ENCODE results near the gene ULBP2. TPM values are rescaled to one million over a fixed set of nuclear protein-coding genes. Genes with fewer than 3 reads are reported as not detected.
"Not testable (repeated sequence)": the region's sequence is repeated elsewhere in the genome, so short reads cannot be mapped to it uniquely, and the experiment has no call there.

ULBP2 gene
- total RNA-seq, 1 donor = 2.5 TPM

- Histone ChIP-seq H3K9me3 (ENCODE audit: low read depth, low read length) (no peaks in the 10 kb centered on the region), H3K4me2 (ENCODE audit: insufficient read depth, low read length) (no peak overlapping the region), H4K20me1 (ENCODE audit: insufficient read depth, low read length) (no peaks in the 10 kb centered on the region), H3K36me3 (ENCODE audit: insufficient read depth, low read length) (no peaks in the 10 kb centered on the region), H2AFZ (ENCODE audit: low read length) (no peak overlapping the region), H3K27ac (ENCODE audit: low read depth, low read length) (no peak overlapping the region), H3K4me1 (ENCODE audit: insufficient read depth, low read length) (no peaks in the 10 kb centered on the region), H3K27me3 (ENCODE audit: insufficient read depth, low read length) (no peaks in the 10 kb centered on the region), H3K79me2 (ENCODE audit: insufficient read depth, low read length) (no peaks in the 10 kb centered on the region), H3K4me3 (ENCODE audit: insufficient read depth, low read length) (no peak overlapping the region)
- peak; percentile 29 for DNase-seq (ENCODE audit: insufficient read length, low spot score, missing footprints)
- no peak for TF ChIP-seq CTCF (IDR thresholded peaks at IDR 0.05; ENCODE audit: extremely low read depth, low read depth, low read length)
These were observed 35.4 kb upstream of the ULBP2 start for GRCh38 chr6:149906405-149906804.

- Histone ChIP-seq H3K4me2 (ENCODE audit: insufficient read depth, low read length) (no peak overlapping the region), H3K4me3 (ENCODE audit: insufficient read depth, low read length) (no peak overlapping the region), H3K27ac (ENCODE audit: low read depth, low read length) (no peak overlapping the region), H3K27me3 (ENCODE audit: insufficient read depth, low read length) (no peaks in the 10 kb centered on the region), H3K36me3 (ENCODE audit: insufficient read depth, low read length) (no peaks in the 10 kb centered on the region), H3K79me2 (ENCODE audit: insufficient read depth, low read length) (no peaks in the 10 kb centered on the region), H3K4me1 (ENCODE audit: insufficient read depth, low read length) (no peaks in the 10 kb centered on the region), H3K9me3 (ENCODE audit: low read depth, low read length) (no peaks in the 10 kb centered on the region), H4K20me1 (ENCODE audit: insufficient read depth, low read length) (no peaks in the 10 kb centered on the region), H2AFZ (ENCODE audit: low read length) (no peak overlapping the region)
- DNase-seq (ENCODE audit: insufficient read length, low spot score, missing footprints) = no peak
- no peak for TF ChIP-seq CTCF (IDR thresholded peaks at IDR 0.05; ENCODE audit: extremely low read depth, low read depth, low read length)
These were observed 34.5 kb upstream of the ULBP2 start for GRCh38 chr6:149907317-149907716.

GRCh38 chr6:149908480-149908879 lies 33.3 kb upstream of the ULBP2 start:
- H3K4me1 ChIP-seq (ENCODE audit: insufficient read depth, low read length); H3K4me3 ChIP-seq (ENCODE audit: insufficient read depth, low read length); H3K27me3 ChIP-seq (ENCODE audit: insufficient read depth, low read length); DNase-seq (ENCODE audit: insufficient read length, low spot score, missing footprints); H3K36me3 ChIP-seq (ENCODE audit: insufficient read depth, low read length); H3K4me2 ChIP-seq (ENCODE audit: insufficient read depth, low read length); H3K9me3 ChIP-seq (ENCODE audit: low read depth, low read length); H3K27ac ChIP-seq (ENCODE audit: low read depth, low read length); H2AFZ ChIP-seq (ENCODE audit: low read length); H3K79me2 ChIP-seq (ENCODE audit: insufficient read depth, low read length); H4K20me1 ChIP-seq (ENCODE audit: insufficient read depth, low read length): not testable (repeated sequence)

- Histone ChIP-seq H3K79me2 (ENCODE audit: insufficient read depth, low read length) (no peaks in the 10 kb centered on the region), H3K4me2 (ENCODE audit: insufficient read depth, low read length) (no peak overlapping the region), H3K27me3 (ENCODE audit: insufficient read depth, low read length) (no peaks in the 10 kb centered on the region), H3K4me3 (ENCODE audit: insufficient read depth, low read length) (no peak overlapping the region), H3K36me3 (ENCODE audit: insufficient read depth, low read length) (no peaks in the 10 kb centered on the region), H2AFZ (ENCODE audit: low read length) (no peak overlapping the region), H3K27ac (ENCODE audit: low read depth, low read length) (no peak overlapping the region), H4K20me1 (ENCODE audit: insufficient read depth, low read length) (no peaks in the 10 kb centered on the region), H3K4me1 (ENCODE audit: insufficient read depth, low read length) (no peaks in the 10 kb centered on the region), H3K9me3 (ENCODE audit: low read depth, low read length) (no peaks in the 10 kb centered on the region)
- no peak for DNase-seq (ENCODE audit: insufficient read length, low spot score, missing footprints)
- no peak for TF ChIP-seq CTCF (IDR thresholded peaks at IDR 0.05; ENCODE audit: extremely low read depth, low read depth, low read length)
These were observed 31.9 kb upstream of the ULBP2 start for GRCh38 chr6:149909701-149910470.
